Measurements from ENCODE around the gene MED16.

DNA sequence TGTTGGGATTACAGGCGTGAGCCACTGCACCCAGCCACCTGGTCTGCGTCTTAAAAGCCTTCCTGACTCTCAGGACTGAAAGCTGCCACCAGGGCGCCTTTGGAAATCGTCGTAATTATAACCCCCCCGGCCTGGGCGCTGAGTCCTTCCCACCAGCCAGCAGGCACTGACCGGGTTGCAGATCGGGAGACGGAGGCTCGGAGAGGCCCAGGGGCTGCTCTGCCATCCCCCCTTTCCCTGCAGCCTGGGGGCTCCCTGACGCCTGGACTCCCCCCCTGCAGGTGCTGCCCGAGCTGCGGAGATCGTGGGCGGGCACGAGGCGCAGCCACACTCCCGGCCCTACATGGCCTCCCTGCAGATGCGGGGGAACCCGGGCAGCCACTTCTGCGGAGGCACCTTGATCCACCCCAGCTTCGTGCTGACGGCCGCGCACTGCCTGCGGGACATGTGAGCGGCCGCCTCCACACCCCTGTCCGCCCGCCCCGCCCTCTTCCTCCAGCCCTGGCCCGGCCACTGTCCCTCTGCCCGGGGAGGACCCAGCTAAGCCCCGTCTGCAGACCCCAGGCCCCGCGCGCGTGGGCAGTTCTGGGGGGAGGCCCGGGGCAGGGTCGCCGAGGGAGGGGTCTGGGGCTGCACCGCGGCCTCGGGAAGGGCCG is 49.7 kb downstream of the MED16 start:
- TF ChIP-seq EZH2 (IDR thresholded peaks at IDR 0.05; ENCODE audit: insufficient read depth, poor library complexity, severe bottlenecking) (no peak), EZH2phosphoT487 (IDR thresholded peaks at IDR 0.05; ENCODE audit: insufficient read depth, low read depth) (no peak)
